ENCODE measurements around the gene IFITM5. TPM values are rescaled to one million over a fixed set of nuclear protein-coding genes. Genes with fewer than 3 reads are reported as not detected.
A peak's percentile ranks its signal among the peaks of the same experiment; 100 is the strongest.
"Not testable (repeated sequence)": the region's sequence is repeated elsewhere in the genome, so short reads cannot be mapped to it uniquely, and the experiment has no call there.

IFITM5 gene
- total RNA-seq, 1 donor from 2014 or later: not detected

DNA sequence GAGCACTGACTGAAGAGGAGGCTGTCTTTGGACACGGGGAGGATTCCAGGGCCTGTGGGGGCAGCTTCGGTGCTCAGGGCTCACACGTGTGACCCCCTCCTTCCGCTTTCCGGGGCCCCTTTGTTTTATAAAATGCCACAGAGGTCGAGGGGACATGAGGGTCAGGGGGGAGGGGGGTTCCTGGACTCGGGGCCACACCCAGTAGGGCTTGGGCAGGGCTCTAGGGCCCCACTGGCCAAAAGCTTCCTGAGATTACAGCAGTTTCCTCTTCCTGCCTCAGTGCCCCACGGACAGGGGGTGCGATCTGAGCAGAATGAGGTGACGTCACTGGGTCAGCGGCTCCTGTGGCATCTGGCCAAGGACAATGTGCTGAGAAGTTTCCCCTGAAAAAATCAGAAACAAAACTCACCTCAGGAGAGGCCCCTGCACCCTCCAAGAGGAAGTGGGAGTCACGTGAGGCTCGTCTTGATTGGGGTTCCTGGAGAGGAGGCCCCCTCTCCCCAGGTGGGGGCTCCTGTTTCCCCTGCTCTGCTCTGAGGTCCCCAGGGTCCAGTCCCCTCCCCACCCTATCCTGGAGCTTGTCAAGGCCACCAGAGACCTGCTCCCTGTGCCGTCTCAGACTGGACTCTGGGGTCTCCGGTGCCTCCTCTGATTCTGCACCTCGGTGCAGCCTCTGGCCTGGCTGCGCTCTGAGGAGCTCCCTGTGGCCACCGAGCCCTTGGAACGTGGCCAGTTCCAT is 27.7 kb upstream of the IFITM5 start:
- H3K4me3 ChIP-seq (ENCODE audit: low read depth, low read length): peak overlapping the region; percentile 18
- DNase-seq (ENCODE audit: low read depth): no peak
- TF ChIP-seq, protein P1, sequence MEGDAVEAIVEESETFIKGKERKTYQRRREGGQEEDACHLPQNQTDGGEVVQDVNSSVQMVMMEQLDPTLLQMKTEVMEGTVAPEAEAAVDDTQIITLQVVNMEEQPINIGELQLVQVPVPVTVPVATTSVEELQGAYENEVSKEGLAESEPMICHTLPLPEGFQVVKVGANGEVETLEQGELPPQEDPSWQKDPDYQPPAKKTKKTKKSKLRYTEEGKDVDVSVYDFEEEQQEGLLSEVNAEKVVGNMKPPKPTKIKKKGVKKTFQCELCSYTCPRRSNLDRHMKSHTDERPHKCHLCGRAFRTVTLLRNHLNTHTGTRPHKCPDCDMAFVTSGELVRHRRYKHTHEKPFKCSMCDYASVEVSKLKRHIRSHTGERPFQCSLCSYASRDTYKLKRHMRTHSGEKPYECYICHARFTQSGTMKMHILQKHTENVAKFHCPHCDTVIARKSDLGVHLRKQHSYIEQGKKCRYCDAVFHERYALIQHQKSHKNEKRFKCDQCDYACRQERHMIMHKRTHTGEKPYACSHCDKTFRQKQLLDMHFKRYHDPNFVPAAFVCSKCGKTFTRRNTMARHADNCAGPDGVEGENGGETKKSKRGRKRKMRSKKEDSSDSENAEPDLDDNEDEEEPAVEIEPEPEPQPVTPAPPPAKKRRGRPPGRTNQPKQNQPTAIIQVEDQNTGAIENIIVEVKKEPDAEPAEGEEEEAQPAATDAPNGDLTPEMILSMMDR (conservative IDR thresholded peaks at IDR 0.05; ENCODE audit: low read depth, low read length): no peak

DNA sequence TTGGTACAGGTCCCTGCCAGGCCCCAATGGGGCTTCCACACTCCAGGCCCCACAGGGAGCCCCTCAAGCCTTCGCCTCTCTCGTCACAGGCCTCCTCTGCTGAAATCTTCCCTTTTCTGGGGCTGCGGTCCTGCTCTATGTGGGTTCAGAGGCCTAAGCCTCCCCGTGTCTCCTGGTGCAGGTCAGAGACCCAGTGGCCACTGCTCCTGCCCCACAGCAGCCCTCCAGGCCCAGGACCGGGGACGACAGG is 27.2 kb upstream of the IFITM5 start:
- TF ChIP-seq, protein P1 (conservative IDR thresholded peaks at IDR 0.05; ENCODE audit: low read depth, low read length): no peak
- no peak overlapping the region for H3K4me3 ChIP-seq (ENCODE audit: low read depth, low read length)
- no peak for DNase-seq (ENCODE audit: low read depth)

DNA sequence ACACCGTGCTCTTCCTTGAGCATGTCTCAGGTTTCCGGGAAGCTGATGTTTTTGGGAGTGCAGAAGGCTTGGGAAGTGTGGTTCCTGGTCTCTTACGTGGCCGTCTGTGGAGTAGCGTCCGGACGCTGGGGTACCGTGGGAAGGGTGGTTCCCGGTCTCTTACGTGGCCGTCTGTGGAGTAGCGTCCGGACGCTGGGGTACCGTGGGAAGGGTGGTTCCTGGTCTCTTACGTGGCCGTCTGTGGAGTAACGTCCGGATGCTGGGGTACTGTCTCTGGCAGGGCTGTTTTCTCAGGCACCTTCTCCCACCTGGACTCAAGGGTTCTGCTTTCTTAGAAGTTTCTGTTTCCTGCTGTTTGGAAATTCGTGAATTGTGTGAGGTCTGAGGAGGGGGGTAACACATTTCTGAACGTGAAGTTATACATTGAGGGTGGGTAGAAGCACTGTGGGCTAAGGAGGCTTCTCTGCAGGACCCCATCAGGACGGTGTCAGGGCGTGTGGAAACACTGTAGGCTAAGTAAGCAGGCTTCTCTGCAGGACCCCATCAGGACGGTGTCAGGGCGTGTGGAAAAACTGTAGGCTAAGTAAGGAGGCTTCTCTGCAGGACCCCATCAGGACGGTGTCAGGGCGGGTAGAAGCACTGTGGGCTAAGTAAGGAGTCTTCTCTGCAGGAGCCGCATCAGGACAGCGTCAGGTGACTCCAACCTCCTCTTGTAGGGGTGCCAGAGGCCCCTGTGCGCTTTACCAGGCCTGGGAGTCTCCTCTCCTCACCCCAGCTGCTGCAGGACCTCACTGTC is 26.7 kb upstream of the IFITM5 start:
- no peak for DNase-seq (ENCODE audit: low read depth)
- no peak overlapping the region for H3K4me3 ChIP-seq (ENCODE audit: low read depth, low read length)
- TF ChIP-seq, protein P1 (conservative IDR thresholded peaks at IDR 0.05; ENCODE audit: low read depth, low read length): no peak

DNA sequence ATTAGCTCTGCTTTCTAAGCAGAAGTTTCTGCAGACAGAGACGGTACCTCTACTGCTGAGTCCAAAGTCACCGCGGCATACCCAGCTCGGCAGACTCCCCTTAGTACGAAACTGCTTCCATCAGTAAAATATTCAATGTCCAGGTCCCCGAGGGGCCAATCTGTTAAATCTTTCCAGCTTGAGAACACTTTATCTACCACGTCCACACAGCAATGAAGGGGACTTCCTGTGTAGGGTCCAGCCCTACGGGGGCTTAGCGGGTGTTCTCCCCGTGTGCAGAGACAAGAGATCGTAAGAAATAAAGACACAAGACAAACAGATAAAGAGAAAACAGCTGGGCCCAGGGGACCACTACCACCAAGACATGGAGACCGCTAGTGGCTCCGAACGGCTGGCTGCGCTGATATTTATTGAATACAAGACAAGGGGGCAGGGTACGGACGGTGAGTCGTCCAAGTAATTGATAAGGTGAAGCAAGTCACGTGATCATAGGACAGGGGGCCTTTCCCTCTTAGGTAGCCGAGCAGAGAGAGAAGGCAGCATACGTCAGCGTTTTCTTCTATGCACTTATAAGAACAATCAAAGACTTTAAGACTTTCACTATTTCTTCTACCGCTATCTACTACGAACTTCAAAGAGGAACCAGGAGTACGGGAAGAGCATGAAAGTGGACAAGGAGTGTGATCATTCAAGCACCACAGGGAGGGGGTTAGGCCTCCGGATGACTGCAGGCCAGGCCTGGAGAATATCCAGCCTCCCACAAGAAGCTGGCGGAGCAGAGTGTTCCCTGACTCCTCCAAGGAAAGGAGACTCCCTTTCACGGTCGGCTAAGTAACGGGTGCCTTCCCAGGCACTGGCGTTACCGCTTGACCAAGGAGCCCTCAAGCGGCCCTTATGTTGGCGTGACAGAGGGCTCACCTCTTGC is 25.5 kb upstream of the IFITM5 start:
- H3K4me3 ChIP-seq (ENCODE audit: low read depth, low read length): peak overlapping the region; percentile 10
- DNase-seq (ENCODE audit: low read depth): not testable (repeated sequence)

DNA sequence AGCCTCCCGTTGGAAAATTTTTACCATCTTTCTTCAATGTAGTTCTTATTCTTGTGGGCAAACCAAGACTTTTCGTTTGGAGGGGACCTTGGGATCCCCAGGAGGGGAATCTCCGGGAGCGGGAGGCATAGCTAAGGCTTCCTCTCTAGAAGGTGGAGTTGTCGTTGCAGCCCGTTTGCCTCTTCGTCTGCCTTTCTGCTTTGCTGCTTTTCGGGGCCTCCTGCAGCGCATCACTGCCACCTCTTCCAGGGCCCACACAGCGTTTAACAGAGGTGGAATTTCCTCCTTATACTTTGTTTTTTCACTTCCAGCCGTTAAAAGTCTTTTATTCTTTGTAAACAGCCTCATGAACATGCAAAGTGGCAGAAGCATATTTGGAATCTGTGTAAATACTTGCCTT is 24.8 kb upstream of the IFITM5 start:
- TF ChIP-seq, protein P1 (conservative IDR thresholded peaks at IDR 0.05; ENCODE audit: low read depth, low read length): no peak
- no peak for DNase-seq (ENCODE audit: low read depth)
- H3K4me3 ChIP-seq (ENCODE audit: low read depth, low read length): no peak overlapping the region

DNA sequence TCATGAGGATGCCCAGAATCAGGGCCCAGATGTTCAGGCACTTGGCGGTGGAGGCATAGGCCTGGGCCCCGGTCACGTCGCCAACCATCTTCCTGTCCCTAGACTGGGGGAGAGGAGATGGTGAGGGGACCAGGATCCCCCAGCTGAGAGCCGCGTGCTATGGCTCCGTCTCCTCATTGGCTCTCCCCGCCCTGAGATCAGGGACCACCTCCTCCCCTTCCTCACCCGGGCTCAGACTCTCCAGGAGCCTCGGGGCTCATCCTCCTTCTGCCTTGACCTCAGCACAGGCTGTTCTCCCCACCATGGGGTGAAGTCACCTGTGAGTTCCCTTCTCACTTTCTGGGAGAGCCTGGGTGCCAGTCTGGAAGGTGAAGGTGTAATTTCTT is 20.6 kb upstream of the IFITM5 start:
- DNase-seq (ENCODE audit: low read depth): not testable (repeated sequence)
- H3K4me3 ChIP-seq (ENCODE audit: low read depth, low read length): peak overlapping the region; percentile 80

DNA sequence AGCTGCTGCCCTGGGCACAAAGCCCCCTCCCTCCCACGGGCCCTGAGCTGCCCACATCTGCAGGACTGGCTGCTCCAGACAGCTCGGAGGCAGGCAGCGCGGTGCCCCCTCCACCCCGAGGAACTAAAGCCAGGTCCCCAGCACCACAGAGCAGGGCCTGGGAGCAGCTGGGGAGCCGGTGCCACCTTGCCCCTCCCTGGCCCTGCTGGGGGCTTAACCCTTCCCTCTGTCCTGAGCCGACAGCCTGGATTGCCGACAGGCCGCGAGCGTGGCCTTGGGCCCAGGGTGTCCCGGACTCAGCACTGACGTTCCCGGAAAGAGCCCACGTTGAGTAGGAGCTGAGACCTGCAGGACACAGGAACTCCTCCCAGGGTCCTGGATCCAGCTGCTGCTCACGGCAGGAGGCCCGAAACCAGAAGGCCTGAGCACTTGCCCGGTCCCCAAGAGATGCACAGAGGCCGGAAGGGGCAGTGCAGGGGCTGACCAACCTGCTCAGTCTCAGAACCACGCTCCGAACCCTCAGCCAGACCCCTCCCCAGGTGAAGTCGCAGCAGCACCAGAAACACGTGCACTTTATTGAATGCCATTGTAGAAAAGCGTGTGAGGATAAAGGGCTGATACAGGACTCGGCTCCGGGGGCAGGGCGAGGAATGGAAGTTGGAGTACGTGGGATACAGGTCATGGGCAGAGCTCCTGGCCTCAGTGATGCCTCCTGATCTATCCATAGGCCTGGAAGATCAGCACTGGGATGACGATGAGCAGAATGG is 20.0 kb upstream of the IFITM5 start:
- DNase-seq (ENCODE audit: low read depth): not testable (repeated sequence)
- peak overlapping the region; percentile 80 for H3K4me3 ChIP-seq (ENCODE audit: low read depth, low read length)

DNA sequence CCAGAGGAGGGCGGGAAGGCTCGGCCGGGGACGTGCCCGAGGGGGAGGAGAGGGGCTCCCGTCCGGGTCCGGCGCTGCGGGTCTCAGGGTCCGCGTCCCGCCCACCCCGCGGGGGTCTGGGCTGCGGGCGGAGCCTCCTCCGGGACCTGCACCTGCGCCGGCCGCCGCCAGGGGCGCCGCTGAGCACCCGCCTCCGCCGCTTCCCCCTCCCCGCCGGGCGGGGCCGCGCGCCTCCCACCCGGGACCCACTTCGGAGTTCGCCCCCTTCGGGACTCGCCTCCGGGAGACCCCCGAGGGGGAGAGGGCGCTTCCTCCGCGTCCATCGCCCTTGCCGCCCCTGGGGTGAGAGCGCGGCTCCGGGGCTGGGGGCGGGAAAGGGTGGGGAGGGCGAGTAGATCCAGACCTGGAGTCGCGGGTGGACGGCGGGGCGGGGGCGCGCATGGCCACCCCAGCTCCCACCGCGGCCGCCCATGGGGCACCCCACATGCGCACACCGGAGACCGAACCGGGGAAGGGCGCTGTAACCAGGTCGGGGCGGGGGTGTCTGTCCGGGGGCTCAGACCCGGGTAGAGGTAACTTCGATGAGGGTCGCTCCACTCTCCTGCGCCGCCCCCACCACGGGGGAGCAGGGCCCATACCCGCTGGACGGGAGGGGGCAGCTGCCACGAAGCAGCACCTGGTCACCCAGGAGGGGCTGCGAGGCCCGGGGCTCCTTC is 19.2 kb upstream of the IFITM5 start:
- H3K4me3 ChIP-seq (ENCODE audit: low read depth, low read length): peak overlapping the region; percentile 80

DNA sequence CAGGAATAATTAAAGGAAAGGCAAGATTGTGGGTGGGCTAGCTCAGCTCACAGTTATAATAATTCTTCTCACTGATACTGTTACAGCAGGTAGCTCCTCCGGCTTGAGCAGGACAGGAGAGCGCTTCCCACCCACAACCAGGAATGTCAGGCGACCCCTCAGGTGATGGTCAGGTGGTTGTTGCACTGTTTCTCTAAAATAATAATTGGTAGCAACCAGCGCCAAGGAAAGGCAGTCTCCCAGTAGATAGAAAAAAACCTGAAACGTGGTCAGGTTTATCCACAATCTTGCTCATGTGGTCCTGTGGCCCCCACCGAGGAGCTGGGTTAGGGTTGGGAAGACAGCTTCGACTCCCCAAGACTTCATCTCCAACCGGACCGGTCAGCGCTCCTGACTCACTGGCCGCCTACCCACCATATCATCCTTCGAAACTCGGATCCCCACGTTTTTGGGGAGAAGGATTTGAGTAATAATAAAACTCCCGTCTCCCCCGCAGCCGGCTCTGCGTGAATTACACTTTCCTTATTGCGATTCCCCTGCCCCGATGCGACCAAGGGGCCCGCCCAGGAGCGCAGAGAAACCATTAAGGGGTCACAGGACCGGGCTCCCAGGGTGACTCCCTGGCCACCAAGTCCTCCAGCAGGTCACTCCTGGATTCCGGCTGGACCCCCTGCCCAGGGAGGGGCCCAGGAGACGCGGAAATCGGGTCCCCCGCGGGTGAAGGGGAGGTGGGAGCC is 18.5 kb upstream of the IFITM5 start:
- H3K4me3 ChIP-seq (ENCODE audit: low read depth, low read length); DNase-seq (ENCODE audit: low read depth): not testable (repeated sequence)

More for the DNA sequence above, 19.2 kb upstream of the IFITM5 start:
- not testable (repeated sequence) for DNase-seq (ENCODE audit: low read depth)
